ENCODE results near the gene PPFIBP1. TPM values are rescaled to one million over a fixed set of nuclear protein-coding genes. Genes with fewer than 3 reads are reported as not detected.

PPFIBP1 gene
- polyA plus RNA-seq, 1 of the 3 experiments (the other 2 are of a cell fraction), result 55.0 TPM

- Histone ChIP-seq H3K27ac (ENCODE audit: low read depth in 2 of 2, low read length in 1 of 2) (no peak overlapping the region), H3K36me3 (replicated peaks in 1 of 2; ENCODE audit: control insufficient read depth in 1 of 2, insufficient read depth in 2 of 2, low read length in 1 of 2) (peaks cover 78 to 89% of the 10 kb centered on the region in 2 experiments), H3K4me1 (ENCODE audit: control insufficient read depth in 1 of 2, insufficient read depth in 2 of 2, low read depth in 1 of 2, low read length in 1 of 2) (no peaks in the 10 kb centered on the region), H3F3A (replicated peaks; ENCODE audit: insufficient read depth) (peaks cover 19% of the 10 kb centered on the region), H3K27me3 (ENCODE audit: insufficient read depth) (no peaks in the 10 kb centered on the region), H2AFZ (ENCODE audit: low read depth) (no peak overlapping the region), H3K4me2 (no peak overlapping the region), H3K9me2 (no peaks in the 10 kb centered on the region), H3K9me3 (no peaks in the 10 kb centered on the region), H3K79me2 (ENCODE audit: insufficient read depth) (no peaks in the 10 kb centered on the region), H3K9ac (no peak overlapping the region), H3K4me3 (ENCODE audit: low read depth in 2 of 2, low read length in 1 of 2) (no peak overlapping the region), H4K20me1 (ENCODE audit: insufficient read depth) (no peaks in the 10 kb centered on the region)
- CTCF ChIA-PET, result no interaction called here
- no peak for TF ChIP-seq RXRA (IDR thresholded peaks at IDR 0.05; ENCODE audit: borderline replicate concordance, low read depth)
- no peak for TF ChIP-seq MXI1 (IDR thresholded peaks at IDR 0.05; ENCODE audit: low read depth, low read length)
- no peak for TF ChIP-seq RCOR1 (IDR thresholded peaks at IDR 0.05; ENCODE audit: low read length)
- no peak for TF ChIP-seq GABPA (IDR thresholded peaks at IDR 0.05; ENCODE audit: low read depth)
- TF ChIP-seq TCF12 (IDR thresholded peaks at IDR 0.05), result no peak
- no peak for TF ChIP-seq POLR2AphosphoS5 (IDR thresholded peaks at IDR 0.05; ENCODE audit: low read depth, low read length)
- TF ChIP-seq USF1 (IDR thresholded peaks at IDR 0.05; ENCODE audit: borderline replicate concordance, low read depth), result no peak
- TF ChIP-seq GATA2 (CRISPR knock-in tag; IDR thresholded peaks at IDR 0.05), result no peak
- TF ChIP-seq FOXM1 (IDR thresholded peaks at IDR 0.05; ENCODE audit: low read depth), result no peak
- no peak for DNase-seq
- POLR2A ChIA-PET, result no interaction called here
- whole genome bisulfite sequencing (ENCODE audit: low lambda C conversion rate), result 68% methylated on average over 3 of the region's 3 CpGs
Measured at GRCh38 chr12:27665704-27666103, 141.7 kb downstream of the PPFIBP1 start.

- ChIA-PET CTCF (no interaction called here), POLR2A (interaction anchor here (0.6 kb wide), 1 partner anchor 233 kb away, joined by 3 read pairs; no protein-coding TSS in a partner anchor)
- H3K9ac ChIP-seq, result no peak overlapping the region
- H3K4me3 ChIP-seq (ENCODE audit: low read depth in 2 of 2, low read length in 1 of 2), result no peak overlapping the region
- H3K79me2 ChIP-seq (ENCODE audit: insufficient read depth), result no peaks in the 10 kb centered on the region
- H3K4me2 ChIP-seq, result no peak overlapping the region
- no peaks in the 10 kb centered on the region for H3K4me1 ChIP-seq (ENCODE audit: control insufficient read depth in 1 of 2, insufficient read depth in 2 of 2, low read depth in 1 of 2, low read length in 1 of 2)
- H3K27me3 ChIP-seq (ENCODE audit: insufficient read depth), result no peaks in the 10 kb centered on the region
- H3K9me2 ChIP-seq, result no peaks in the 10 kb centered on the region
- H2AFZ ChIP-seq (ENCODE audit: low read depth), result no peak overlapping the region
- H3K9me3 ChIP-seq, result no peaks in the 10 kb centered on the region
- H4K20me1 ChIP-seq (ENCODE audit: insufficient read depth), result no peaks in the 10 kb centered on the region
- 38% methylated on average over 3 of the region's 3 CpGs for WGBS (ENCODE audit: low lambda C conversion rate)
- H3K27ac ChIP-seq (ENCODE audit: low read depth in 2 of 2, low read length in 1 of 2), result no peak overlapping the region
- peaks cover 19% of the 10 kb centered on the region for H3F3A ChIP-seq (replicated peaks; ENCODE audit: insufficient read depth)
- H3K36me3 ChIP-seq (replicated peaks in 1 of 2; ENCODE audit: control insufficient read depth in 1 of 2, insufficient read depth in 2 of 2, low read length in 1 of 2), result peaks cover 73 to 89% of the 10 kb centered on the region in 2 experiments
- TF ChIP-seq FOXJ3 (CRISPR knock-in tag; IDR thresholded peaks at IDR 0.05), result no peak
- TF ChIP-seq RAD21 (IDR thresholded peaks at IDR 0.05; ENCODE audit: low read length), result no peak
- no peak for TF ChIP-seq EZH2phosphoT487 (IDR thresholded peaks at IDR 0.05; ENCODE audit: borderline replicate concordance, low read depth)
- TF ChIP-seq IRF3 (IDR thresholded peaks at IDR 0.05; ENCODE audit: low read depth, low read length), result no peak
- TF ChIP-seq FOSL2 (IDR thresholded peaks at IDR 0.05; ENCODE audit: borderline replicate concordance, low read depth), result no peak
- no peak for TF ChIP-seq NFIC (IDR thresholded peaks at IDR 0.05; ENCODE audit: borderline replicate concordance)
- no peak for TF ChIP-seq JUND (IDR thresholded peaks at IDR 0.05)
- no peak for TF ChIP-seq MXI1 (IDR thresholded peaks at IDR 0.05; ENCODE audit: low read depth, low read length)
- no peak for TF ChIP-seq USF1 (IDR thresholded peaks at IDR 0.05; ENCODE audit: borderline replicate concordance, low read depth)
- no peak for DNase-seq
Measured at GRCh38 chr12:27666510-27666909, 142.5 kb downstream of the PPFIBP1 start.

Data from SK-N-SH (cell line).